Heart left ventricle (tissue), 16 donors: ENCODE data around the gene DCAF11. TPM values are rescaled to one million over a fixed set of nuclear protein-coding genes. Genes with fewer than 3 reads are reported as not detected.

Experiments
- ATAC-seq, 4 donors: fragments of 200-7000 bp; cut with Tn5 transposase; one replicate each; pipeline ENCODE4 v1.9.1; 2020 to 2022; ENCODE audit warnings: moderate library complexity in 4 of 4, mild to moderate bottlenecking in 3 of 4, moderate number of reproducible peaks in 1 of 4
- DNase-seq, 5 donors: peaks; one replicate each; pipeline ENCODE4 v3.0.0-alpha.2; 2020
- H3K27ac ChIP-seq, 12 donors: fragments of 200-600 bp; sonication (generic) in 4 of 12; one replicate each; pipeline versions ENCODE4 v1.5.0 to v1.8.0; 2016 to 2022; ENCODE audit warnings: mild to moderate bottlenecking in 2 of 12
- H3K27me3 ChIP-seq, 9 donors: fragments of 200-600 bp; sonication (generic) in 2 of 9; one replicate each; pipeline versions ENCODE4 v1.5.1 to v1.8.0; 2016 to 2022; ENCODE audit warnings: mild to moderate bottlenecking in 3 of 9
- H3K36me3 ChIP-seq, 9 donors: fragments of 200-600 bp; sonication (generic) in 2 of 9; one replicate each; pipeline versions ENCODE4 v1.5.0 to v1.8.0; 2018 to 2022; ENCODE audit warnings: mild to moderate bottlenecking in 2 of 9
- H3K4me1 ChIP-seq, 12 donors: fragments of 200-600 bp; sonication (generic) in 4 of 12; one replicate each; pipeline versions ENCODE4 v1.5.0 to v1.8.0; 2016 to 2022; ENCODE audit warnings: mild to moderate bottlenecking in 3 of 12
- H3K4me3 ChIP-seq, 12 donors: fragments of 200-600 bp; sonication (generic) in 4 of 12; one replicate each; pipeline versions ENCODE4 v1.5.0 to v1.8.0; 2017 to 2022; ENCODE audit warnings: mild to moderate bottlenecking in 9 of 12, moderate library complexity in 4 of 12
- H3K9me3 ChIP-seq, 12 donors: fragments of 200-600 bp; sonication (generic) in 4 of 12; one replicate each; pipeline versions ENCODE4 v1.5.0 to v1.8.0; 2016 to 2022; ENCODE audit warnings: mild to moderate bottlenecking in 1 of 12
- POLR2A ChIP-seq, 2 donors: fragments of 450-650 bp; IDR thresholded peaks; one replicate each; pipeline ENCODE4 v1.6.1; 2017; ENCODE audit warnings: antibody characterized with exemption in 2 of 2, mild to moderate bottlenecking in 2 of 2, moderate library complexity in 2 of 2
- WGBS, 4 donors: extraction: QIAGEN DNeasy Blood & Tissue Kit in 2 of 4; methylation state at CpG; one replicate each; pipeline versions ENCODE4 v1.1.5 to v1.1.7; 2013 to 2018; 5-methylcytosine and 5-hydroxymethylcytosine counted together
- intact Hi-C, 10 donors: fragments of 100-400 bp; cut with DNase I; formaldehyde crosslinking; loops; one replicate each; pipeline versions ENCODE4 v1.11.1 to v1.14.2; 2022
- polyA plus RNA-seq, 2 donors: library from polyadenylated mRNA; stranded (reverse); fragments of 200-250 nt; gene quantifications; one replicate each; pipeline ENCODE4 v1.2.3, GENCODE V29; 2013
- total RNA-seq, 9 donors: library from RNA; depleted of rRNA in 2 of 9; stranded (reverse); fragments of >200 nt in 2 of 9; fragmentation: NEBNext Ultra II Directional in 3 of 9; extraction: Animal tissue kit (Norgen Biotek cat#: 25700) in 3 of 9; gene quantifications; one replicate each; pipeline versions ENCODE4 v1.1.0 to v1.2.4, GENCODE V29; 2016 to 2023
- TF ChIP-seq, protein P1 (sequence below), 12 donors: fragments of 200-600 bp; sonication (generic) in 4 of 12; IDR thresholded peaks; one replicate each; pipeline versions ENCODE4 v1.5.0 to v1.8.0; 2018 to 2022; ENCODE audit warnings: antibody characterized with exemption in 12 of 12, mild to moderate bottlenecking in 5 of 12
- donor health status: ischemic (EF 13 %, LVEDD 7.1; RV severe dilation, severe dysfunction).
- donor health status: healthy with polysubstance abuse.
- donor health status: DM: no; HTN: yes; CAD: no.
- donor health status: DM: no; HTN: no; CAD: no.
- donor health status: ischemic (EF 25% LVEDD 6.9; RV normal size, moderate dysfunction).
- donor health status: ischemic (EF 25% LVEDD 5.7; RV mildly dilated, moderate dysfunction).
- donor health status: healthy.
- donor health status: DM: yes; HTN: yes; CAD: no.
- donor health status: ischemic (EF 35%, LVEDD 5.7; RV mildly dilated, moderate dysfunction).
- donor health status: nonischemic (EF 11% LVEDD 7.7; RV severe dilation, severe dysfunction).
- donor health status: DM: yes; HTN: yes; CAD: no.
- donor health status: PGD.
- donor health status: ischemic (EF 29% LVEDD 5.4; RV normal size, mild dysfunction).
- donor health status: nonischemic (EF 23%, LVEDD 6.1; RV moderate dilation, normal function).

DCAF11 gene
- total and polyA plus RNA-seq, 11 donors, result 25.3 to 117 (median 75.0) TPM

- Histone ChIP-seq H3K4me3 (peak overlapping the region in 11 of 12 donors; percentile 1 to 58 (median 42)), H3K4me1 (peaks cover 0 to 45% (median 25%) of the 10 kb centered on the region in 12 donors), H3K27ac (peak overlapping the region; percentile 79 to 99 (median 93)), H3K36me3 (peaks cover 0 to 4% (median 0%) of the 10 kb centered on the region in 9 donors), H3K27me3 (no peaks in the 10 kb centered on the region), H3K9me3 (no peaks in the 10 kb centered on the region)
- DNase-seq (peak in 4 of 5 donors; percentile 35 to 68 (median 52)), ATAC-seq (peak; percentile 28 to 45 (median 35))
- intact Hi-C loops, result loop anchor here in 3 of 10 donors (1.0 to 2.0 kb wide), 2 partner anchors 17 kb away; partner anchors contain the start of genes DCAF11 (in 3 of the 3) and NRL (in 3 of the 3)
- TF ChIP-seq POLR2A (IDR thresholded peaks at IDR 0.05), result no peak
- TF ChIP-seq, protein P1, sequence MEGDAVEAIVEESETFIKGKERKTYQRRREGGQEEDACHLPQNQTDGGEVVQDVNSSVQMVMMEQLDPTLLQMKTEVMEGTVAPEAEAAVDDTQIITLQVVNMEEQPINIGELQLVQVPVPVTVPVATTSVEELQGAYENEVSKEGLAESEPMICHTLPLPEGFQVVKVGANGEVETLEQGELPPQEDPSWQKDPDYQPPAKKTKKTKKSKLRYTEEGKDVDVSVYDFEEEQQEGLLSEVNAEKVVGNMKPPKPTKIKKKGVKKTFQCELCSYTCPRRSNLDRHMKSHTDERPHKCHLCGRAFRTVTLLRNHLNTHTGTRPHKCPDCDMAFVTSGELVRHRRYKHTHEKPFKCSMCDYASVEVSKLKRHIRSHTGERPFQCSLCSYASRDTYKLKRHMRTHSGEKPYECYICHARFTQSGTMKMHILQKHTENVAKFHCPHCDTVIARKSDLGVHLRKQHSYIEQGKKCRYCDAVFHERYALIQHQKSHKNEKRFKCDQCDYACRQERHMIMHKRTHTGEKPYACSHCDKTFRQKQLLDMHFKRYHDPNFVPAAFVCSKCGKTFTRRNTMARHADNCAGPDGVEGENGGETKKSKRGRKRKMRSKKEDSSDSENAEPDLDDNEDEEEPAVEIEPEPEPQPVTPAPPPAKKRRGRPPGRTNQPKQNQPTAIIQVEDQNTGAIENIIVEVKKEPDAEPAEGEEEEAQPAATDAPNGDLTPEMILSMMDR (IDR thresholded peaks at IDR 0.05), result no peak
- WGBS, 4 donors, result 17 to 39% (median 35%) methylated on average over 7 to 15 of the region's 15 CpGs
These were observed 17.0 kb downstream of the DCAF11 start for GRCh38 chr14:24131549-24131966.

DNA sequence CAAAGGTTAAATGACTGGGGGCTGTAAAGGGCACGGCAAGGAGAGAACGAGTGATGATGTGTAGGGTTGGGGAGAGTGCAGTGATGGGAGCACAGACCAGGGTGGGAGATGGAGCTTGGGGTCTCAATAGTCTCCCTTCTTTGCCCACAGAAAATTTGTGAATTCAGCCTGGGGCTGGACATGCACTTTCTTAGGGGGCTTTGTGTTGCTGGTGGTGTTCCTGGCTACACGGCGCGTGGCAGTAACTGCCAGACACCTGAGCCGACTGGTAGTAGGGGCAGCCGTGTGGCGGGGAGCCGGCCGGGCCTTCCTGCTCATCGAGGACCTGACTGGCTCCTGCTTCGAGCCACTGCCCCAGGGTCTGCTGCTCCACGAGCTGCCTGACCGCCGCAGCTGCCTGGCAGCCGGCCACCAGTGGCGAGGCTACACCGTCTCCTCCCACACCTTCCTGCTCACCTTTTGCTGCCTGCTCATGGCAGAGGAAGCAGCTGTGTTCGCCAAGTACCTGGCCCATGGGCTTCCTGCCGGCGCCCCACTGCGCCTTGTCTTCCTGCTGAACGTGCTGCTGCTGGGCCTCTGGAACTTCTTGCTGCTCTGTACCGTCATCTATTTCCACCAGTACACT, 17.6 kb downstream of the DCAF11 start:
- Histone ChIP-seq H3K4me3 (peak overlapping the region; percentile 1 to 58 (median 41)), H3K27ac (peak overlapping the region; percentile 79 to 99 (median 93)), H3K9me3 (no peaks in the 10 kb centered on the region), H3K36me3 (peaks cover 0 to 5% (median 1%) of the 10 kb centered on the region in 9 donors), H3K4me1 (peaks cover 0 to 51% (median 31%) of the 10 kb centered on the region in 12 donors), H3K27me3 (no peaks in the 10 kb centered on the region)
- TF ChIP-seq POLR2A (IDR thresholded peaks at IDR 0.05), result no peak
- TF ChIP-seq, protein P1 (IDR thresholded peaks at IDR 0.05), result no peak
- 30 to 43% (median 39%) methylated on average over 19 to 24 of the region's 24 CpGs for WGBS, 4 donors
- ATAC-seq (peak in 1 of 4 donors; percentile 0), DNase-seq (peak in 3 of 5 donors; percentile 30 to 51 (median 49))
- intact Hi-C loops, result no loop called here

DNA sequence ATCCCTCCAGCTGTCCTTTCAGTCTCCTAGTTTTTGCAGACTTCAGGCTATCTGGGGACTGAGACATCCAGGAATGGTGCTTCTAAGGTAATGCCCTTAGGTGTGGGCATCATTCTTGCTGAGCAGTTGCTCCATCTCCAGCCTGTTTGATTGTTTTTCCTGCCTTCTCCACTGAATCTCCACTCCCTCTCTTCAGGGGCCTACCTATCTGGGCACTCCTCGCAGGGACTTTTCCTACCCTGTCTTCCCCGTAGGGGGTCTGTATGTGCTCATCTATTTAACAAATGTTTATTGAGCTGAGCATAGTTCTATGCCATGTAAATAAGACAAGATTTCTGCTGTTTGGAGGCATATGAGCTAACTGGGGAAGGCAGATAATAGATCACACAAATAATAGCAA, 18.4 kb downstream of the DCAF11 start:
- DNase-seq (no peak), ATAC-seq (no peak)
- 65 to 82% (median 70%) methylated on average over 2 of the region's 2 CpGs for WGBS, 4 donors
- H3K4me1 ChIP-seq, result peaks cover 0 to 58% (median 37%) of the 10 kb centered on the region in 12 donors
- intact Hi-C loops, result no loop called here
- H3K9me3 ChIP-seq, result no peaks in the 10 kb centered on the region
- peak overlapping the region; percentile 79 to 99 (median 93) for H3K27ac ChIP-seq
- H3K4me3 ChIP-seq, result peak overlapping the region in 7 of 12 donors; percentile 38 to 58 (median 46)
- no peak for TF ChIP-seq POLR2A (IDR thresholded peaks at IDR 0.05)
- TF ChIP-seq, protein P1 (IDR thresholded peaks at IDR 0.05), result no peak
- no peaks in the 10 kb centered on the region for H3K27me3 ChIP-seq
- H3K36me3 ChIP-seq, result peaks cover 0 to 13% (median 9%) of the 10 kb centered on the region in 9 donors

GRCh38 chr14:24133735-24134134, 19.2 kb downstream of the DCAF11 start:
- Histone ChIP-seq H3K27me3 (no peaks in the 10 kb centered on the region), H3K36me3 (peaks cover 0 to 21% (median 17%) of the 10 kb centered on the region in 9 donors), H3K27ac (peak overlapping the region in 2 of 12 donors; percentile 9 to 93), H3K9me3 (no peaks in the 10 kb centered on the region), H3K4me3 (no peak overlapping the region), H3K4me1 (peaks cover 0 to 64% (median 39%) of the 10 kb centered on the region in 12 donors)
- 92 to 97% (median 95%) methylated on average over 1 of the region's 1 CpG for WGBS, 4 donors
- ATAC-seq (no peak), DNase-seq (no peak)
- TF ChIP-seq, protein P1 (IDR thresholded peaks at IDR 0.05), result no peak
- TF ChIP-seq POLR2A (IDR thresholded peaks at IDR 0.05), result no peak
- intact Hi-C loops, result no loop called here
